Measurements from ENCODE around the gene TMIGD1.

TMIGD1 gene

GRCh38 chr17:30278032-30278431 is 55.8 kb downstream of the TMIGD1 start:
- no peak for DNase-seq

GRCh38 chr17:30275911-30276310 is 57.9 kb downstream of the TMIGD1 start:
- DNase-seq, result no peak

- DNase-seq, result no peak
These were observed 59.0 kb downstream of the TMIGD1 start for GRCh38 chr17:30274887-30275286.

GRCh38 chr17:30273373-30273772 is 60.5 kb downstream of the TMIGD1 start:
- no peak for DNase-seq

GRCh38 chr17:30271102-30271501 is 62.8 kb downstream of the TMIGD1 start:
- no peak for DNase-seq

GRCh38 chr17:30267625-30268024 is 66.2 kb downstream of the TMIGD1 start:
- DNase-seq, result no peak

Measured in activated effector memory CD4-positive, alpha-beta T cell treated with anti-CD3 and anti-CD28 coated beads, Interleukin-2, amount 50 U/mL, for 16 hours (primary cell).